DOHH2 (cell line): ENCODE measurements around the gene GAB3.
"Not testable (repeated sequence)": the region's sequence is repeated elsewhere in the genome, so short reads cannot be mapped to it uniquely, and the experiment has no call there.

Source experiments
- EZH2phosphoT487 ChIP-seq: fragments of 200-600 bp; sonication (generic); IDR thresholded peaks from 2 replicates; pipeline ENCODE4 v1.6.1; 2017; ENCODE audit warnings: borderline replicate concordance, mild to moderate bottlenecking, antibody characterized with exemption, low read length, moderate library complexity, mixed read lengths
- TF ChIP-seq, protein P1 (sequence below): fragments of 200-600 bp; sonication (generic); IDR thresholded peaks from one replicate; pipeline ENCODE4 v1.5.1; 2014; ENCODE audit warnings: antibody characterized with exemption, mild to moderate bottlenecking, low read depth, low read length; ENCODE audit not compliant: poor library complexity, severe bottlenecking

GRCh38 chrX:154630949-154631348 lies 119.9 kb downstream of the GAB3 start:
- TF ChIP-seq, protein P1, sequence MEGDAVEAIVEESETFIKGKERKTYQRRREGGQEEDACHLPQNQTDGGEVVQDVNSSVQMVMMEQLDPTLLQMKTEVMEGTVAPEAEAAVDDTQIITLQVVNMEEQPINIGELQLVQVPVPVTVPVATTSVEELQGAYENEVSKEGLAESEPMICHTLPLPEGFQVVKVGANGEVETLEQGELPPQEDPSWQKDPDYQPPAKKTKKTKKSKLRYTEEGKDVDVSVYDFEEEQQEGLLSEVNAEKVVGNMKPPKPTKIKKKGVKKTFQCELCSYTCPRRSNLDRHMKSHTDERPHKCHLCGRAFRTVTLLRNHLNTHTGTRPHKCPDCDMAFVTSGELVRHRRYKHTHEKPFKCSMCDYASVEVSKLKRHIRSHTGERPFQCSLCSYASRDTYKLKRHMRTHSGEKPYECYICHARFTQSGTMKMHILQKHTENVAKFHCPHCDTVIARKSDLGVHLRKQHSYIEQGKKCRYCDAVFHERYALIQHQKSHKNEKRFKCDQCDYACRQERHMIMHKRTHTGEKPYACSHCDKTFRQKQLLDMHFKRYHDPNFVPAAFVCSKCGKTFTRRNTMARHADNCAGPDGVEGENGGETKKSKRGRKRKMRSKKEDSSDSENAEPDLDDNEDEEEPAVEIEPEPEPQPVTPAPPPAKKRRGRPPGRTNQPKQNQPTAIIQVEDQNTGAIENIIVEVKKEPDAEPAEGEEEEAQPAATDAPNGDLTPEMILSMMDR, result not testable (repeated sequence)
- TF ChIP-seq EZH2phosphoT487, result not testable (repeated sequence)
